UCSD-AML1 (cell line): ENCODE measurements around the gene ELFN2.

Experiments used
- DNase-seq: peaks from one replicate; lab custom pipeline; 2025; ENCODE audit not compliant: unreplicated experiment; lab: John Stamatoyannopoulos, UW

The ELFN2 gene

GRCh38 chr22:37324340-37325038 is 102.8 kb downstream of the ELFN2 start:
- DNase-seq, result no peak

- no peak for DNase-seq
These were observed 106.3 kb downstream of the ELFN2 start for GRCh38 chr22:37320726-37321677.

DNA sequence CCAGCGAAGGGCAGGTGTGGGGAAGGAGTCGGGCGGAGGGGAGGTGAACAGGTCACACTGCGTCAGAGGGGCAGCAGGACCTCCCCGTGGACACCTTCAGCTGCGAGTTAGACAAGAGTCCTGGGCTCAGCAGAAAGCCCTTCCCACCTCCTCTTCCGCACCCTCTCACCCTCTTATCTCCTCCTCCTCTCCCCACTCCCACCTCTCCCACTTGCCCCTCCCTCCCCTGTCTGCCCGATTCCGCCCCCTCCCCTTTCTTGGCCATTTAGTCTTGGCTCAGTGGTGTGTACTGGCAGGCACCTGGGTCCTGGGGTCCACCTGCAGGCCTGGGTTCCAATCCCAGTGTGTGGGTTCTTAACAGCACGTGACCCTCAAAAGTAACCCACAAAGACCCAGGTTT is 107.8 kb downstream of the ELFN2 start:
- no peak for DNase-seq

DNA sequence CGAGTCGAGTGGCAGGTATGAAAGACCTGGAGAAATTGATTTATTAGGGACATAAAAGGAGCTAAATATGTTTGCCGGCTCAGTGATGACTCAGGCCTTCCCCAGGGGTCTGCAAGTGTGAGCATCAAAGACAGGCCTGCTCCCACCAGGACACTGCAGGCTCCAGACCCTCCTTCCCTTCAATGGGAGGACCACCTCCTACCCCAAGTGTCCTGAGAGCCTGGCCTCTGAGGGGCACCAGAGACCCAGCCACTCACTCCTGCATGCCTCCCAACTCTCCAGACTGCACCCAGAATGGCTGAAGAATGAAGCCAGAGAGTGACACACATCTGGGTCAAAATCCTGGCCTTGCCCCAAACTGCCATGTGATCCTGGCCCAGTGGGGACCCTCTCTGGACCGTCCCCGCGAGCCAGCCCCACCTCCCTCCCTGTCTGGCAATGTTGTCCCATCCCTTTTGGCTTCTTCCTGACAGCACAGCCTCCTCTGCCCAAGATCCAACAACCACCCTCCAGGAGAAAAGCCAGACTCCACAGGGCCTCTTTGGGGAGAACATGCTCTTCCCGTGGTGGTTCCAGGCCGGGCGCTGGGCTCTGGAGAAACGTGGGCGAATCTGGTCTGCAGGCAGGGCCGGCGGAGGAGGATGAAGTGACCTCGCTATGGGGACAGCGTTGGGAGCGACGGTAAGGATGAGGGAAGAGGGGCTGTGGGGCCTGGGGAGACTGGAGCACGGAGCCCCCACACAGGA is 108.7 kb downstream of the ELFN2 start:
- DNase-seq, result no peak
